NK-92 treated with Interleukin-12 subunit alpha and Interleukin-12 subunit beta, amount 100 ng/mL, for 24 hours (cell line): ENCODE measurements around the gene PTPN4.
"Not testable (repeated sequence)": the region's sequence is repeated elsewhere in the genome, so short reads cannot be mapped to it uniquely, and the experiment has no call there.

Source experiments
- DNase-seq: peaks from one replicate; lab custom pipeline; 2025; lab: John Stamatoyannopoulos, UW

PTPN4 gene

DNA sequence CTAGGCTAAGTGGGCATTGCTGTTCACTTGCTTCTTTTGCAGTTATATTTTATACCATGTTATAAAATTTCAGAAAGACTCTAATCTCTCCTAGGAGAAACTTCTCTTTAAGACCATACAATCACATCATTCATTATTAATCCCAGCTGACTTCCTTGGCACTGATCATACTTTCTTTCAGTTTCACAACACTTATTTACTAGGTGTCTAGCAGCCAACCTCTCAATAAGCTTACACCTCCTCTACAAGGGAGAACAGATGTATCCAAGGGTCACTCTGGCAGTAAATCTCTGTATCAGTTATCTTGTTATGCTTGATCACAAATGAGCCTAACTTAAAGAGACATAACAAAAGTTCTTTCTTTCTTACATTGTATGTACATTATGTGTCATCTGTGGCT is 183.3 kb downstream of the PTPN4 start:
- DNase-seq, result no peak

DNA sequence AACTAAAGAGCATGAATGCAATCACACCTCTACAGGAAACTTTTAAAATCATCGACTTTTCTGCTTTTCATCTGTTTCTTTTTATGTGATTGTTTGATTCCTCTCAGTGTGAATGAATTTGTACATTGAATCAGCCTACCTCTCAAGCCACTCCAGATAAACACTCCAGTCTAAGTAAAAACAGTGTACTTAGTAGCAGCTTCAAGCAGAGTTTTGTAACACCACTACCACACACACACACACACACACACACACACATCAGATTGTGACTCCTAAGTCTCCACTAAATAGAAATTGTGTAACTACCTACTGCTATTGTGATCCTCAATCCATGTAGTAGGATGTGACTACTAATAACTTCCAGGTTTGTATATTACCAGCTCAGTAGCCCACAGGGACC is 187.8 kb downstream of the PTPN4 start:
- DNase-seq, result no peak

DNA sequence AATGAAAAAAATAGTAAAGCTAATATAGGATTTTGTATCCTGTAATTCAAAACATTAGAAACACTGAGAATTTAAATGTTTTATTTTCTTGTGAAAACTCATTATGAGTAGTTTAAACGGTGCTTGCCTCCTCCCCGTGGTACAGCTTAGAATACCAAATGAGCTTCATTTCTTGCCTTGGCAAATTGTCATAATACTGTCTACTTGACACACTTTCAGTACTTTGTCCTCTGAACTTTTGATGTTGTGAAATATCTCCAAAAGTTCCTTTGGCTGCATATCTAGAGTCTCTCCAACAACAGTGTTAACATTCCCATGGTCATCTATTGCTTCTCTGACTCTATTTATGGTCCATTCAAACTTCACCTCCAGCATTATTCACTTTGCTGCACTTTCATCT is 191.2 kb downstream of the PTPN4 start:
- DNase-seq, result no peak

DNA sequence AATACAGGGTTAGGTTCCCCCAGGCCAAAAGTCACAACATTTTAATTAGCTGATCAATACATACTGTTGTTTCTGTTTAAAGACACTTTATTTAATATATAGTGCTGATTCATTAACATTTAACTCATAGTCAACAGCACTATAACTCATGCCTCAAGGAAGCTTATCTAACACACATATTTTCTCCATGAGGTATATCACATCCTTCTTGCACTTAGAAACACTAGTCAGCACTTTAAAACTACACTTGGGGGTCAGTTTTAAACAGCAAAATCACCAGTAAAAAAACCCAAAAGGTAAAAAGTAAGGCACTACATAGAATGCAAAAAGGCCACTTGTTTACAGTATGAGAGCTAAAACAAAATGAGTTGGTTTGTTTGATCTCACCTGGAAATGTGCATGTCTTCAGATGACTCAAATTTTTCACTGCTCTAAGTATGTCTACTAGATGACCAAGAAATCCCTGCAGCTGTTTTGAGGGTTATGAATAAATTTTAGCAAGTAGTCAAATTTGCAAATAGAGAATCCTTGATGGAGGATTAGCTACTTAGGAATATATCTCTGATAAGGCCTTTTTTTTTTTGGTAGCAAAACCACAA is 199.0 kb downstream of the PTPN4 start:
- no peak for DNase-seq

DNA sequence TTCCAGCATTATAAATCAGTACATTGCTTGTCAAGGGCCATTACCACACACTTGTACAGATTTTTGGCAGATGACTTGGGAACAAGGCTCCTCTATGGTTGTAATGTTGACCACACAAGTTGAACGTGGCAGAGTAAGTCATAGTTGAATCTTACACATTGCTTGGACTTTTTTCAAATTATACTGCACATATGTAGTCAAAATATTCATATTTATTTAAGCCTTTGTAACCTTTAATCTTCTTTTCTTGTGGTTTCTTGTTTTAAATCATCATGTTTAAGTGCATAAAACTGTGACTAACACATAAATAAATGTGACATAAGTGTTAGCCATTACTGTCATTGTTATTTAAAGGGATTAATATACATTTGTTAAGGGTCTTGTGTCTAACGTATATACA is 201.1 kb downstream of the PTPN4 start:
- DNase-seq, result no peak

DNA sequence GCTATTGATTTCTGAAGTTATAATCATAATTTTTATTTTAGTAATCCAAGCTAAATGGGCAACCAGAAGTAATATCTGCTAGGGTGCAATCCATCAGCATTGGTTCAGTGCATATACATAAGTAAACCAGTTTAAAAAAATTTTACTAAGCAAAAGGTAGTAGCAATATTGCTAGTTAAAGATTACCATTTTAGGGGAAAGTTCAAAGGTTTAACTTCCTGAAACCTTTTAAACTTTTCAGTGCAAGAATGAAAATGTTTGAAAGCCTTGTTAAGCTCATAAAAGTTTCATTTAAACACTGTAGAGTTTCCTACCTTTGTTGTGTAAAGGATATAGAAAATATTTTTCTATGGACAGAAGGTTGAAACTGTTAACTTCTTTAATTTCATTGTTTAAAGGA is 222.2 kb downstream of the PTPN4 start:
- no peak for DNase-seq

DNA sequence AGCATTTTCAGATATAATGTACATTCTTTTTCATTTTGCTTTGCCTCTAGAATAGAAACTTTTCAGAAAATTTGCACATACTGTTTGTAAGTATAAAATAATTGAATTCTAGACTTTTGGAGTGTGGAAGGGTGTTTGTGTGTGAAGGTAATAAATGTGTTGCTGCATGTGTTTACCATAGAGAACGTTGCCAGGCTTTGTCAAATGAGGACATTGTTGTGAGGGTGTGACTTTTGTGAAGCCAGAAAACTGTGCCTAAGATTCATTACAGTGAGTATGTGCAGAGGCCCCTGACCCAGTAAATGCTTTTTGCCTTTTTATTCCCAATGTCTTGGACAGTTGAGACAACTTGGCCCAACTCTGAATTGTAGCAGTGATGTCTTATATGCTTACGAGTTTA is 222.8 kb downstream of the PTPN4 start:
- no peak for DNase-seq

DNA sequence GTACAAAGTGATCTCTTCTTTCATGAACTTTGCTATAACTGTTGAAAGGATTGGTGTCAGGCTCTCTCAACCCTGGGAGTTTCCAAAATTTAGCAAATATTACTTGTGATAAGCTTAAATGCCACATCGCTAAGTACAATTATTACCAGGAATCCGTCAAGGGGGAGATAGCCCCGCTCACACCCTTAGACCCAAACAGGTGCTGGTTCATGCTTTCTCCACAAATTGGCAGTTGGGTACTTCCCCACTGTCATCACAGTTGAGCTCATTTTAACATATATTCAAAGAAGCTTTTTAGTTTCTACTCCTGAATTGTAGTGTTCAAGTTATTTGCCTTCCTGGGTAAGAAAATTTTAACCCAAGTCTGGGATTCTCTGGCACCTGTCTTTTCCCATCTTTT is 223.4 kb downstream of the PTPN4 start:
- DNase-seq, result no peak

DNA sequence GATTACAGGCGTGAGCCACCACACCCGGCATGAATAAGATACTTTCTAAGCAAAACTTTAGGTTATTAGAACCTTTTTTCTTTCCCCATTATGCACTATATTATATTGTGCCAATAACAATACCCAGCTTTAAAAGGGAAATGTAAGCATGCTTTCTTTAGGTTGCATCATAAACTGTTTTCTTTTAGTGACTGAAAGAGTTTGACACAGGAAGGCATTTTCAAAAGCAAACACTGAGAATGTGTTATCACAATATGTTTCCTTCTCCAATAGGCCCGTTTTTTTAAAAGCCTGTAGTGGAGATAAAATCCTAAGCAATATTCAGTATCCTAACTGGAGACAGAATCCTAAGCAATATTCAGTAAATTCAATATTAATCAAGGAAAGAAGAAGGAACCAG is 236.4 kb downstream of the PTPN4 start:
- DNase-seq, result no peak

DNA sequence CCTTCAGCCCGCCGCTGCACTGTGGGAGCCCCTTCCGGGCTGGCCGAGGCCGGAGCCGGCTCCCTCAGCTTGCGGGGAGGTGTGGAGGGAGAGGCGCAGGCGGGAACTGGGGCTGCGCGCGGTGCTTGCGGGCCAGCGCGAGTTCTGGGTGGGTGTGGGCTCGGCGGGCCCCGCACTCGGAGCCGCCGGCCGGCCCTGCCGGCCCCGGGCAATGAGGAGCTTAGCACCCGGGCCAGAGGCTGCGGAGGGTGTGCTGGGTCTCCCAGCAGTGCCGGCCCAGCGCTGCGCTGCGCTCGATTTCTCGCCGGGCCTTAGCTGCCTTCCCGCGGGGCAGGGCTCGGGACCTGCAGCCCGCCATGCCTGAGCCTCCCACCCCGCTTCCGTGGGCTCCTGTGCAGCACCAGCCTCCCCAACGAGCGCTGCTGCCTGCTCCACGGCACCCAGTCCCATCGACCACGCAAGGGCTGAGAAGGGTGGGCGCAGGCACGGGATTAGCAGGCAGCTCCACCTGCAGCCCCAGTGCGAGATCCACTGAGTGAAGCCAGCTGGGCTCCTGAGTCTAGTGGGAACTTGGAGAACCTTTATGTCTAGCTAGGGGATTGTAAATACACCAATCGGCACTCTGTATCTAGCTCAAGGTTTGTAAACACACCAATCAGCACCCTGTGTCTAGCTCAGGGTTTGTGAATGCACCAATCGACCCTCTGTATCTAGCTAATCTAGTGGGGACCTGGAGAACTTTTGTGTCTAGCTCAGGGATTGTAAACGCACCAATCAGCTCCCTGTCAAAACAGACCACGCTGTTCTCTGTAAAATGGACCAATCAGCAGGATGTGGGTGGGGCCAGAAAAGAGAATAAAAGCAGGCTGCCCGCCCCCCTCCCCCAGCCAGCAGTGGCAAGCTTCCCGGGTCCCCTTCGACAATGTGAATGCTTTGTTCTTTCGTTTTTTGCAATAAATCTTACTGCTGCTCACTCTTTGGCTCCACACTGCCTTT is 237.5 kb downstream of the PTPN4 start:
- not testable (repeated sequence) for DNase-seq

DNA sequence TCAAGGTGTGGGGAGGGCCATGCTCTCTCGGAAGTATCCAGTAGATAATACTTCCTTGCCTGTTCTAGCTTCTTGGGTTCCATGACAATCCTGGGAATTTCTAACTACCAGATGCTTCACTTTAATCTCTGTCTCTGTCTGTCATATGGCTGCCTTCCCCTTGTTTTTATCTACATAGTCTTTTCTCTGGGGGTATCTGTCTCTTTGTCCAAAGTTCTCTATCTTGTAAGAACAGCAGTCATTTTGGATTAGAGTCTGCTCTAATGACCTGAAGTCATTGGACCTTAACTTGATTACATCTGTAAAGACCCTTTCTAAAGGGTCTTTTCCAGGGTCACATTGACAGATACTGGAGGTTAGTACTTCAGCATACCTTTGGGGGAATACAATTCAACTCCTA is 241.7 kb downstream of the PTPN4 start:
- DNase-seq, result no peak

DNA sequence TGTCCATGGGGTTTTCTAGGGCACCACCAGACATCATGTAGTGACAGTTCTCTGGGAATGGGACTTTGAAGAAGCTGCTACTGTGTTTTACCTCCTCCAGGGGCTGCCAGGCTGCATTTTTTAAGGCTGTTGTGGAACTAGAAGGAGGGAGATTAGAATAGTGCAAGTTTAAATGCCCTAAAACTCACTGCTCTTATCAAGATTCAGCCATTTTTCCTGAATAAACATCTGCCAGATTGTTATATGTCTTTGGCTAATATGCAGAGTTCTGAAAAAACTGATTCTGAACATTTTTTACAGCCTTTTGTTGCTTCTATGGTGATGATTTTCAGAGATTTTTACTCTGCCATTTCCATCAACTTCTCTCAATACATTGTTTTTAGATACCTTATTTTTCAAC is 244.5 kb downstream of the PTPN4 start:
- DNase-seq, result no peak

DNA sequence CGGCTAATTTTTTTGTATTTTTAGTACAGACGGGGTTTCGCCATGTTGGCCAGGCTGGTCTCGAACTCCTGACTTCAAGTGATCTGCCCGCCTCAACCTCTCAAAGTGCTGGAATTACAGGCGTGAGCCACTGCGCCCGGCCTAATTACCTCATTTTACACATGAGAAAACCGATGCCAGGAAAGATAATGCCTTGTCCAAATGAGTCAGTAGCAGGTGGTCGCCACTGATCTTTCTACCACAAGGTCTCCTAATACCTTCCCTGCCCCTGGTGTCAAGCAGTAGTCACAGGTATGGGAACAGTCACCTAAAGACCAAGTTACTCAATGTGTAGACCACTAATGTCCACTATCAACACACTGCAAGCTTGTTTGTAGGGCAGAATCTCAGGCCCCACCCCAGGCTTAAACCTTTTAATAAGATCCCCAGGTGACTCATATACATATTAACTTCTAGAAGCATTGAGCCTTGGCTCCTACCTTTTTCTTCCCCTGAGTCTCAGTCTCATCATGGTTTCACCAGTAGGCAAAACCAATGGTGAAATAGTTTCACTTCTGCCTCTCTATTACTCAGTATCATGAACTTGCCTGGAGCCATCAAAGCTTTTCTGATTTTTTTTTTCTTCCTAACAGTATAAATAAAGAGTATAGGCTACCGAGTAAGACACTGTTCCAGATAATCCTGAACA is 246.3 kb downstream of the PTPN4 start:
- no peak for DNase-seq

DNA sequence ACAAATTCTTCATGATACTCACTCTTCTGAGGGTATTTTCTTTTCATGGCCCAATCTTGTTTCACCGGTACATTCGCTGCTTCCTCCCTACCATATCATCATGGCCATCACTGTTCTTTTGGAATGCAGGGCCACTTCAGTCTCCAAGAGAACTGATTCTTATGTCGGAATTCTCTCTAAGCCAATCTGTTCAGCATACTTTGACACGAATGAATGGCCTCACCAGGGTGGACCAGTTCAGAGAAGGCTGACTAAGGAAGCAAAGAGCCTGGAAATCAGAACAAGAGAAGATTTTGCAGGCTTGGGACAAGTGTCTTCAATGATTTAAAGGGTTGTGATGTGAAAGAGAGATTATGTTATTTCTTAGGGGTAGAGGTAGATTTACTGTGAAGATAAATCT is 248.1 kb downstream of the PTPN4 start:
- no peak for DNase-seq

DNA sequence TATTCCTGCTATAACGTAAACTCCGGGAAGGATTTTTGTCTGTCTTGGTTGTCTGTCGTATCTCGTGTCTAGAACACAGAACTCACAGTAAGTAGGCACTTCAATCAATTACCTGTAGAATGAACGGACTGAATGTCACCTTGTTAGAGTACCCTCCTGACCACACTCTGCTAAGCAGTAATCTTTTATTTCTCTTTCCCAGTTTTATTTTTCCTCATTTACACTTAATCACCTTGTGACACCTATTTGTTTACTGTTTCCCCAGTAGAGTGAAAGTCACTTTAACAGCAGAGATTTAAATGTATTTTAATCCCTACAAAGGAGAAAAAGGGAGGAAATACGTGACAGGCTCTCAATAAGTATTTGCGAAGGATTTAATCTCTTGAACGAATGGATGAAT is 252.6 kb downstream of the PTPN4 start:
- DNase-seq, result no peak

DNA sequence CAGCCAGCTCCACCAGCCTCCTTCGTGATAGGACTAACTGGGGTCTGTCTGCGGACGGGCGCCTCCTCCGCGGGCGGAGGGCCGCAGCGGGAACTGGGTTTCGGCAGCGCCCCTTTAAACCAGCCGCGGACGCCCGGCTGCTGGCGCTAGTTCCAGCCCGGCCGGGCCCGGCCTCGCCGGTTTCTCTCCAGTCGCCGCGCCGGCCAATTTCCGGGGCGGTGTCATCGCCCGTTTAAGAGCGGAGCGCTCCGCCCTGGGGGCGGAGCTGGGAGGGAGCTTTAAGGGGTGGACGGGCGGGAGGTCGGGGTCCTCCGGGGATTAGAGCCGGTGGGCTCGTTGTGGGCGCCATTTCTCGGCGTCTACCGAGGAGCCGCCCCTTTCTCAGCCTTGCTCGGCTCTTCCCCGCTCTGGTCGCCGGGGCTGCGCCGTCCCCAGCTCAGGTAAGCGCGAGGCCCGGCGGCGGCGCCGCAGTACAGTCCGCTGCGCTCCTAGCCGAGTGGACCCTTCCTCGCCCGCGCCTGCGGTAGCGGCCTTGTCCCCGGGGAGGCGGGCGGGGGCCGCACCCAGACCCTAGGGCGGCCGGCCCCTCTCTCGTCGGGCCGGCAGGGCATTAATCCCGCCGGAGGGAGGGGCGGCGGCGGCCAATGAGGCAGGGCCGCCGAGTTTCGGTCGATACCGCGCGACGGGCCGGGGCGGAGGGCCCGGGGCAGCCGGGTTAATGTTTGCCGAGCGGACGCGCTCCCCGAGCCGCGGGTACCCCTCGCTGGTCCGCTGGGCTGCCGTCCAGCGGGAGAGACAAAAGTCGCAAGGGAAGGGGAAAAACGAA is 253.3 kb downstream of the PTPN4 start, which contains the start of gene EPB41L5:
Gene EPB41L5, plus strand, starts transcription at position 307 of the 826 bp plus-strand sequence. CDS start 6,008 bp downstream, outside the sequence.
- DNase-seq, result no peak

DNA sequence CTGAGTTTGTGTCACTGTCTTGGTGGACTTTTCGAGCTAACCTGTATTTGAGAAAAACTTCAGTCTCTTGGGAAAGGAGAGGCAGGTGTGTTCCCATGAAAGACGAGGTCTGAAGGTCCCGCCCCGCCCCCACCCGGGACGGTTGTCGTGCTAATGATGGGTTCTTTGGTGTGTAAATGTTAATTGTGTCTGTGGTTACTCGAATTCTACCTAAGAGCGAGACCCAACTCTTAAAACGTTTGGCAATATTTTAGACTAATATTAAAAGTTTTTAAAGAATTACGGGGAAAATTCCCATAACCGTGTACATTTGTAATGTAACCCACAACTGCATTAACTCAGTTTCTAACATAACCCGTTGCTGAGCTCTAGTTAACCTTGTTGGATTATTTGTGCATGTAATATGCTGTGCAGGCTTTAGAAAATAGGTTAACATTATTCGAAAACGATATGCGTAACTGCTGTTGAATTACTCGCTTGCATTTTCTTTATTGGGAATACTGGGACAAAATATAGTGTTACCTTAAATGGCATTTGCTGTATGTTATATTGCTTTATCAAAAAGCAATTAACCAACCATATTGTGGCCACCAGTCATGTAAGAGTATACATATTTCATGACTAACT is 254.0 kb downstream of the PTPN4 start:
- no peak for DNase-seq

DNA sequence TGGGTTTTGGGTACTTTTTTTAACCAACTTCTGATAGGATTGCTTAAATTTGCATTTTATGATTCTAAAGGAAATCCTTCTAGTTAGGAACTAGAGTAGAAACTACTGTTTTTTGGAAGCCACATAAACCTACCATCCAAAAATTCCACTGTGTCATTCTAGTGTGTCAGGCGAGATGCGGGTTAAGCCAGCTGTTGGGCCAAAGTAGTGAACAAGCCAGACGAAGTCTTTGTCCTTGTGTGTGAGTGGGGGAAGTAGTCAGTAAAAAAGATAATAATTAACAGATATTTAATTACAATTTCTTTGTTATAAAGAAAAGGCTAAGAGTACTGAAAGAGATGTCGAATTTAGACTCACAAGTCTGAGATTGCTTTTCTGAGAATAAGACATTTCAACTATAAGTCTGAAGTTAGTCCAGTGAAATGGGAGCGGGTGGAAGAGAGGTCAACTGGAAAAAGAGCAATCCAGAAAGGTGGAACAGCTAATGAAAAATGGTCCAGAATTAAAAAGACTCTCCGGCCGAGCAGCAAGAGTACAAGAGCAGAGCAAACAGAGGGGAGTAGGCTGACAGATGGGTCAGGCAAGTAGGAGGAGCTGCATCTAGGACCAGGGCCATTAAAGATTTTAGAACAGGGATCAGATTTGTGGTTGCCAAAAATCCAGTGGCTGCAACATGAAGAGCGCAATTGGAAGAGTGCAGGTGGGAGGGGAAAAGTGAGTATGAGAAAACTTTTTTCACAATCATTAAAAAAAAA is 254.7 kb downstream of the PTPN4 start:
- no peak for DNase-seq

DNA sequence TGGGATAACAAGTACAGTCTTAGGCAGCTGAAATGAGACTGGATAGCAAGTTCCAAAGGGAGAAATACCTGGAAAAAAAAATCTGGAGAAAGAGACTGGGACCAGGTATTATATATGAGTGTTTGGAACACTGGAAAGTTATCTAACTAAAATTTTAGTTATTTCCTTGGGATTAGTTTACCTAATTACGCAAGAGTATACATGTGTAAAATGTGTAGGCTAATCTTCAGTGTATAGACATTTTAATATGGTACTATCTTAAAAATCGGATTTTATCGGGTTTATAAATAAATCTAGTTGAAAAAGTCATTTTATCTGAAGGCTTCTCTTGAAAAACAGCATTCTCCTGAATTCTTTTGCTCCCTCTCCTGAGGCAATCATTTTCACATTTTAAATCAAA is 257.1 kb downstream of the PTPN4 start:
- no peak for DNase-seq

DNA sequence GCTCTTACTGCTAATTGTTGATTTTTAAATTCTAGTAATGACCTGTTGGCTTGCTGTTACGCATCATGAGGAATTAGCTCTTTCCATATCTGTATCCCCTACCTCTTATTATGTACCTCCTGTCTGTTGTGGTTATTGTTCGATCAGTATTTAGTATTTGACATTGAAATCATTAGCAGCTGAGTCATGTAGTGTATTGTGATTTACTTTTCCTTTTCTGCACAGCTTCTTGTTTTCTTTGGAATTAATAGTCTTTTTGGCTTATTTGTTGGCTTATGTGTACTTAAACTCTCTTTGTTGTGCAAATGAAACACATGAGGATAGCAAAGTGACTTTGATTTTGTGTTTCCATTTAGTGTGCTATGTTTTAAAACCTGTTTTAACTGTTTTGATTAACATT is 257.5 kb downstream of the PTPN4 start:
- no peak for DNase-seq

DNA sequence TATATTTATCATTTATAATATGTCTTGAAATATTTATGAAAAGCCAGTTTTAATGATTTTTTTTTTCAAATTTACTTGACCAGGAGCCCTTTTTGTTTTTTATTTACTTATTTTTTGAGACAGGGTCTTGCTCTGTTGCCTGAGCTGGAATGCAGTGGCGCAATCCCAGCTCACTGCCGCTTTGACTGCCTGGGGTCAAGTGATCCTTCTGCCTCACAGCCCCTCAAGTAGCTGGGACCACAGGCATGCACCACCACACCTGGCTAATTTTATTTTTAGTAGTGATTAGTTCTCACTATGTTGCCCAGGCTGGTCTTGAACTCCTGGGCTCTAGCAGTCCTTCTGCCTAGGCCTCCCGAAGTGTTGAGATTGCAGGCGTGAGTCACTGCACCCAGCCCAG is 258.8 kb downstream of the PTPN4 start:
- DNase-seq, result no peak
